SU-DHL-6 (cell line): ENCODE measurements around the gene SLC9A1.

Experiments
- EZH2phosphoT487 ChIP-seq: fragments of 200-600 bp; sonication (generic), shearing (Covaris generic); conservative IDR thresholded peaks from 2 replicates; pipeline ENCODE4 v1.6.1; 2018; ENCODE audit warnings: mild to moderate bottlenecking, antibody characterized with exemption, low read length, moderate library complexity, mixed read lengths
- TF ChIP-seq, protein P1 (sequence below): fragments of 200-600 bp; sonication (generic); IDR thresholded peaks from one replicate; pipeline ENCODE4 v1.5.1; 2017; ENCODE audit warnings: antibody characterized with exemption, mild to moderate bottlenecking, low read length, moderate library complexity; ENCODE audit not compliant: insufficient read depth, poor library complexity, severe bottlenecking

DNA sequence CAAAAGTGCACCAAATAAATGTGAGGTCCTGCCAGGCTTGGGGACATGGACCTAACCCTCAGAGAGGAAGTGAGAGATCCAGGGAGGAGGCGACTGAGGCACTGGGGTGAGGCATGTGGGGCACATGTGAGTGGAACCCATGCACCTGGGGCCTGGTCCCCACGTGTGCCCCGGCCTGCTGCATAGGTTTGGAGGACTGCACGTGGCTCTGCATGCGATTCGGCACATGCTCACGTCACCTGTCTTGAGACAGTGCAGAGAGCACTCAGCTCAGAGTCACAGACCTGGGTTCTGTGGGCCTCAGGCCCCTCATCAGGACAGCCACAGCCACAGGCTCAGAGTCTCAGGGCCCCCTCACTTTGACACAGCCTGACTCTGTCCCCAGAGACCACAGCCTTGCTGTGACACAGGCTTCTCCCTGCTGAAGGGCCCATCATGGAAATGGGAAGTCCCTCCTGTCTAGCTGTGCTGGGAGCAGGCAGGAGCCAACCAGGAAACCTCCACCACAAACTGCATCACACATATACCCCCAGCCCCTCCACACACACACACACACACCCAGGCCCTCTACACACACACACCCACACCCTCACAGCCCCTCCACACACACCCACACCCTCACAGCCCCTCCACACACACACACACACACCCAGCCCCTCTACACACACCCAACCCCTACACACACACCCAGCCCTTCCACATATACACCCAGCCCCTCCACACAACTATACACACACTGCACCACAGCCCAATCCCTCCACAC lies 48.2 kb downstream of the SLC9A1 start:
- TF ChIP-seq, protein P1, sequence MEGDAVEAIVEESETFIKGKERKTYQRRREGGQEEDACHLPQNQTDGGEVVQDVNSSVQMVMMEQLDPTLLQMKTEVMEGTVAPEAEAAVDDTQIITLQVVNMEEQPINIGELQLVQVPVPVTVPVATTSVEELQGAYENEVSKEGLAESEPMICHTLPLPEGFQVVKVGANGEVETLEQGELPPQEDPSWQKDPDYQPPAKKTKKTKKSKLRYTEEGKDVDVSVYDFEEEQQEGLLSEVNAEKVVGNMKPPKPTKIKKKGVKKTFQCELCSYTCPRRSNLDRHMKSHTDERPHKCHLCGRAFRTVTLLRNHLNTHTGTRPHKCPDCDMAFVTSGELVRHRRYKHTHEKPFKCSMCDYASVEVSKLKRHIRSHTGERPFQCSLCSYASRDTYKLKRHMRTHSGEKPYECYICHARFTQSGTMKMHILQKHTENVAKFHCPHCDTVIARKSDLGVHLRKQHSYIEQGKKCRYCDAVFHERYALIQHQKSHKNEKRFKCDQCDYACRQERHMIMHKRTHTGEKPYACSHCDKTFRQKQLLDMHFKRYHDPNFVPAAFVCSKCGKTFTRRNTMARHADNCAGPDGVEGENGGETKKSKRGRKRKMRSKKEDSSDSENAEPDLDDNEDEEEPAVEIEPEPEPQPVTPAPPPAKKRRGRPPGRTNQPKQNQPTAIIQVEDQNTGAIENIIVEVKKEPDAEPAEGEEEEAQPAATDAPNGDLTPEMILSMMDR = no peak
- no peak for TF ChIP-seq EZH2phosphoT487
